Activated B cell treated with CpG ODN at 0.5 μM for 24 hours (primary cell): ENCODE measurements around the gene PLPP2. TPM values are rescaled to one million over a fixed set of nuclear protein-coding genes. Genes with fewer than 3 reads are reported as not detected.

ENCODE experiments used
- ATAC-seq: fragments of 200-7000 bp; cut with Tn5 transposase; one replicate; pipeline ENCODE4 v1.10.0; 2021; ENCODE audit warnings: low read depth, mild to moderate bottlenecking, moderate library complexity
- CTCF ChIA-PET: fragments of 350-600 bp; sonication (Branson Sonifier 250); formaldehyde crosslinking; loops from one replicate; lab custom pipeline; 2021; ENCODE audit warnings: antibody characterized with exemption; lab: Charles Lee
- POLR2A ChIA-PET: fragments of 350-600 bp; sonication (Branson Sonifier 250); formaldehyde crosslinking; loops from one replicate; lab custom pipeline; 2021; ENCODE audit warnings: antibody characterized with exemption; lab: Charles Lee
- DNase-seq: peaks from one replicate; pipeline ENCODE4 v3.0.0; 2022
- H3K27ac Mint-ChIP-seq: one replicate; pipeline ENCODE4 v1.8.0; 2020; ENCODE audit warnings: mixed read lengths
- H3K27me3 Mint-ChIP-seq: one replicate; pipeline ENCODE4 v1.8.0; 2021; ENCODE audit warnings: mixed read lengths
- H3K36me3 Mint-ChIP-seq: one replicate; pipeline ENCODE4 v1.8.0; 2021; ENCODE audit warnings: low read depth, mixed read lengths
- H3K4me1 Mint-ChIP-seq: one replicate; pipeline ENCODE4 v1.8.0; 2021; ENCODE audit warnings: mixed read lengths
- H3K4me3 Mint-ChIP-seq: one replicate; pipeline ENCODE4 v1.8.0; 2020; ENCODE audit warnings: mild to moderate bottlenecking, mixed read lengths
- H3K9me3 Mint-ChIP-seq: one replicate; pipeline ENCODE4 v1.8.0; 2020; ENCODE audit warnings: mixed read lengths
- intact Hi-C: fragments of 100-400 bp; cut with micrococcal nuclease; formaldehyde crosslinking; loops from one replicate; pipeline ENCODE4 v1.15.1; 2024
- total RNA-seq: library from RNA; stranded (reverse); gene quantifications from 2 replicates; pipeline ENCODE4 v1.2.3, GENCODE V29; 2022
- TF ChIP-seq, protein P1 (sequence below): fragments of 200-600 bp; IDR thresholded peaks from one replicate; pipeline ENCODE4 v1.8.0; 2022; ENCODE audit warnings: antibody characterized with exemption, mild to moderate bottlenecking

PLPP2 gene
- total RNA-seq, 1 donor from 2014 or later, result 0.29 TPM

DNA sequence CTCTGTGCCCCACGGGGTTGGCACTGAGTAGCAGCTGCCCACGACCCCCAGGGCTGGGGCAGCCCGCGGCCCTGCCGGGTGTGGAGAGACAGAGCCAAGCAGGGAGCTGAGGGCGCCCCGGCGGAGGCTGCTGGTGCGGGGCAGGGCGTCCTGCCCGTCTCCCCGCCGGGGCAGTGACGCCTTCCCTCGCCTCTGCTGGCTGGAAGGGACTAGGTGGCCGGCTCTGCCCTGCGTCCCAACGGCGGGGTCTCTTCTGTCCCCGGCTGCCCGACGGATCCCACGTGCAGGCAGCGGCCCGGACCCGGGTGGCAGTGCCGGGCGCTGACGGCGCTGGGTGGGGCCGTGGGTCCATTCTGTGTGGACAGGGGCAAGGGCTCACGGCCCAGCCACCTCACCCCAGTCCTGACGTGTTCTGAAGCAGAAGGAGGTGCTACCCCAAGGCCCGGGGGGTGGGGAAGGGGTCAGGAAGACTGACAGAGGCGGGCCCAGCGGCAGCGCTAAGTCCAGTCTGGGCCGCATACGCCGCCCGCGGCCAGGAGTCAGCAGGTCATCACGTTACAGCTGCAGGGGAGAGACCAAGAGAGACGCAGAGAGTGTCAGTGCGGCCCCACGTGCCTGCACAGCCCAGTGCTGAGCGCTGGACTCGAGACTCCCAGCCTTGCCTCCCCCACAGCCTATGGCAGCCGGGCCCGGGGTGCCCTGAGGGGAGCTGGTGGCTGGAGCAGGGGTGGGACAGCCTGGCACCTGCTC lies 15.1 kb upstream of the PLPP2 start:
- TF ChIP-seq, protein P1, sequence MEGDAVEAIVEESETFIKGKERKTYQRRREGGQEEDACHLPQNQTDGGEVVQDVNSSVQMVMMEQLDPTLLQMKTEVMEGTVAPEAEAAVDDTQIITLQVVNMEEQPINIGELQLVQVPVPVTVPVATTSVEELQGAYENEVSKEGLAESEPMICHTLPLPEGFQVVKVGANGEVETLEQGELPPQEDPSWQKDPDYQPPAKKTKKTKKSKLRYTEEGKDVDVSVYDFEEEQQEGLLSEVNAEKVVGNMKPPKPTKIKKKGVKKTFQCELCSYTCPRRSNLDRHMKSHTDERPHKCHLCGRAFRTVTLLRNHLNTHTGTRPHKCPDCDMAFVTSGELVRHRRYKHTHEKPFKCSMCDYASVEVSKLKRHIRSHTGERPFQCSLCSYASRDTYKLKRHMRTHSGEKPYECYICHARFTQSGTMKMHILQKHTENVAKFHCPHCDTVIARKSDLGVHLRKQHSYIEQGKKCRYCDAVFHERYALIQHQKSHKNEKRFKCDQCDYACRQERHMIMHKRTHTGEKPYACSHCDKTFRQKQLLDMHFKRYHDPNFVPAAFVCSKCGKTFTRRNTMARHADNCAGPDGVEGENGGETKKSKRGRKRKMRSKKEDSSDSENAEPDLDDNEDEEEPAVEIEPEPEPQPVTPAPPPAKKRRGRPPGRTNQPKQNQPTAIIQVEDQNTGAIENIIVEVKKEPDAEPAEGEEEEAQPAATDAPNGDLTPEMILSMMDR, result no peak
- ChIA-PET POLR2A (no interaction called here), CTCF (no interaction called here)
- intact Hi-C loops, result no loop called here
- DNase-seq (no peak), ATAC-seq (no peak)
- no peak overlapping the region for H3K4me3 Mint-ChIP-seq
- H3K9me3 Mint-ChIP-seq, result no peaks in the 10 kb centered on the region
- H3K4me1 Mint-ChIP-seq, result no peaks in the 10 kb centered on the region
- no peak overlapping the region for H3K27ac Mint-ChIP-seq
- H3K36me3 Mint-ChIP-seq, result peaks cover 44% of the 10 kb centered on the region
- no peaks in the 10 kb centered on the region for H3K27me3 Mint-ChIP-seq

DNA sequence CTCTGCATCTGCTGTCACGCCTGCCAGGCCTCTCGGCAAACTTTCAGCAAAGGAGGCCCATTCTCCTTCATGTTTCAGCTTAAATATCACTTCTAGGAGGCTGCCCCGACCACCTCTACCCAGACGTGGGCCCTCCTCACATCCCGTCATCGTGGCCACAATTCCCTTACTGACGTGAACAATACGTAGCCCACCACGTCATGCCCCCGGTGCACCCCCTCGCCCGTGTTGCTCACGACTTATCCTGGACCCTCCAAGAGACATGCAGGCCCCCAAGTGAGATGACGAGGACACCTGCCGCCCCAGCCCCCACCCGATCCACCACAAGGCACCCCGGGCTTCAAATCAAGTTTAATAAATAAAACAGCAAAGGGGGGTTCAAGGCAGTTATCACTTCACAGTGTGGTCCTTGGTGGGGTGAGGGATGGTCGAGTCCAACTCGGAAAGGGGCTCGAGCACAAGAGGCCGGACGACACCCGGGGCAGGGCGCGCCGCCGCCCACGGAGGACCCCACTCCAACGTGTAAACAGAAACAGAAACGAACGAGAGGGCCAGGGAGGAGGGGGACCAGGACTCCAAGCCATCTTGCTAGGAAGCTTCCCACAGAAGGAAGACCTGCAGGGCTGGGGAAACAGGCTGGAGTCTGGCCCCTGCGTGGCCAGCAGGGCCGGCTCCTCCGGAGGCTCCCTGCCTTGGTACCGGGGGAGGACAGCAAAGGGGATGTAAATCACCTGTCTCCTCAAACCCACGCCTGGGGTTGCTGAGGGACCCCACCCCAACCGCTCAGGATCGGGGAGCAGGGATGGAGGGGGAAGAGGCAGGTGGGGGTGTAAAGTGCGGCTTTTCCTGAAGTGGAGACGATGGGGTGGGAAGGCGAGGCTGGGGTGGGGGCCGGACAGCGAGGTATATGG lies 14.3 kb upstream of the PLPP2 start:
- POLR2A ChIA-PET, result no interaction called here
- TF ChIP-seq, protein P1, result no peak
- no peak overlapping the region for H3K4me3 Mint-ChIP-seq
- intact Hi-C loops, result no loop called here
- H3K9me3 Mint-ChIP-seq, result no peaks in the 10 kb centered on the region
- H3K36me3 Mint-ChIP-seq, result peaks cover 35% of the 10 kb centered on the region
- DNase-seq (no peak), ATAC-seq (no peak)
- no peak overlapping the region for H3K27ac Mint-ChIP-seq
- CTCF ChIA-PET, result no interaction called here
- no peaks in the 10 kb centered on the region for H3K27me3 Mint-ChIP-seq
- H3K4me1 Mint-ChIP-seq, result no peaks in the 10 kb centered on the region

DNA sequence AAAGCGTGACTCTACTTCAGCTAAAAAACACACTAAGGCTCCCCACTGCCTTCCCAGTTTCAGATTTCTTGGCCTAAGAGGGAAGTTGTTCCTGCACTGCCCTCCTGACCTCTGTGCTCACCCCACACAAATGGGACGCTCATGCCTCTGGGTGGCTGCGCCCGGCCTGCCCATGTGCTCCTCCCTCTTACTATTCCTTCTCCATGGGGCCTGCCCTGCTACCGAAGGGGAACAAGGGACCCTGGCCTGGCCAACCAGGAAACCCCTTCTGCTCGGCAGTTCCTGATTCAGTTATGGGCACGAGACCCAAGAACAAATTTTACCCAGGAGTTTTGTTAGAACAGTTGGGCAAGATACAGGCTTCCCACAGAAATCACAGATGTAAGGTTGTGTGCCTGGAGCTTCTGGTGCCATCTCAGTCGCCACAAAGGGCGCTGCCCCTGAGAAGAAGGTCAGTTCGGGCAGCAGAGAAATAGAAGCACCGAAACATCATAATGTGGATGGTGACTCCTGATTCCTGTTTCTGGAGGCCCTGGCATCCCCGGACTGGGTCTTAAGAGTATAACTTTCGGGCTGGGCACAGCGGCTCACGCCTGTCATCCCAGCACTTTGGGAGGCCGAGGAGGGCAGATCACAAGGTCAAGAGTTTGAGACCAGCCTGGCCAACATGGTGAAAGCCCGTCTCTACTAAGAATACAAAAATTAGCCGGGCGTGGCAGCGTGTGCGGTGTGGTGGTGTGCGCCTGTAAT lies 5.4 kb upstream of the PLPP2 start:
- intact Hi-C loops, result loop anchor here (10.0 kb wide), 1 partner anchor 208 kb away; the partner anchor contains the start of gene TPGS1
- Mint-ChIP-seq H3K4me1 (peaks cover 4% of the 10 kb centered on the region), H3K27me3 (peaks cover 28% of the 10 kb centered on the region), H3K27ac (no peak overlapping the region), H3K36me3 (no peaks in the 10 kb centered on the region), H3K9me3 (no peaks in the 10 kb centered on the region), H3K4me3 (no peak overlapping the region)
- ChIA-PET CTCF (no interaction called here), POLR2A (no interaction called here)
- ATAC-seq (no peak), DNase-seq (no peak)
- TF ChIP-seq, protein P1, result no peak

DNA sequence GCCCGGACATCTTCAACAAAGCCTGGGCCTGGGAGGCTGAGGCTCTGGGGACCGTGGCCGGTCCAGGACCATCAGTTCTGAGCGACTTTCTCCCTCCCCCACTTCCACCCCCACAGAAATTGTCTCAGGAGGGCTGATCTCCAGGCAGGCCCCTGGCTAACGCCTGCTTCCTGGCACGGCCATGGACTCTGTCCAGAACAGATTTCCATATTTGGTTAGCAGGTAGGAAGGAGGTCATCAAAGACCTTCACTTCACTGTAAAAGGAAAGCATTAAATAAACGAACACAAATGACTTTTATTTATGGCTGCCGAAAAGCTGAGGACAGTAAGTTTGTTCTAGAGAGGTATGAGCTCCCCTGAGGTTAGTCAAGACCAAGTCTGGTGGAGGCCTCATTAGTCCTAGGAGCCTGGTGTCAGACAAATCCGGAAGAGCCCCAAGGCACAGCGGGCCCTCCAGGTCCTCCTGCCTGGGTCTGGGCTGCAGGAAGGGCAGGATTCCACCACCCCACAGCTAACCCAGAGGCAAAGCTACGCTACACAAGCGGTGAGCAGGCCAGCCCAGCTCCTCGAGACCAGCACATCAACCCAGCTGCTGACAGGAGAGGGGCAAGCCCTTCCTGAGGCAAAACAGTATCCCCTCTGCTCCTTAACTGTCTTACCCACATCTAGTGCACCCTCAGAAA lies 4.6 kb upstream of the PLPP2 start:
- peaks cover 28% of the 10 kb centered on the region for H3K27me3 Mint-ChIP-seq
- ATAC-seq (no peak), DNase-seq (no peak)
- peaks cover 4% of the 10 kb centered on the region for H3K4me1 Mint-ChIP-seq
- POLR2A ChIA-PET, result no interaction called here
- H3K4me3 Mint-ChIP-seq, result no peak overlapping the region
- TF ChIP-seq, protein P1, result no peak
- H3K9me3 Mint-ChIP-seq, result no peaks in the 10 kb centered on the region
- CTCF ChIA-PET, result interaction anchor here (1.2 kb wide), 1 partner anchor 211 kb away, joined by 3 read pairs; no protein-coding TSS in a partner anchor
- no peaks in the 10 kb centered on the region for H3K36me3 Mint-ChIP-seq
- intact Hi-C loops, result loop anchor here (10.0 kb wide), 1 partner anchor 209 kb away; the partner anchor contains the start of gene TPGS1
- no peak overlapping the region for H3K27ac Mint-ChIP-seq
